K562 (cell line): ENCODE results near the gene FAM72C.
"Not testable (repeated sequence)": the region's sequence is repeated elsewhere in the genome, so short reads cannot be mapped to it uniquely, and the experiment has no call there.

Experiments
- MYNN ChIP-seq, 2 experiments: sonication (generic); formaldehyde crosslinking in 1 of 2; IDR thresholded peaks; 2 replicates each; pipeline versions ENCODE4 v1.5.0 to v1.6.1; 2016 to 2020; ENCODE audit warnings: antibody characterized with exemption in 1 of 2, missing genetic modification reagents in 1 of 2
- NRF1 ChIP-seq, 2 experiments: fragments of 450-650 bp; IDR thresholded peaks in 1 of 2; conservative IDR thresholded peaks in 1 of 2; 2 replicates each; pipeline ENCODE4 v1.6.1; 2014; ENCODE audit warnings: mild to moderate bottlenecking in 2 of 2
- POLR2AphosphoS5 ChIP-seq: IDR thresholded peaks from 2 replicates; pipeline ENCODE4 v1.6.1; 2011; ENCODE audit warnings: mild to moderate bottlenecking, low read depth, low read length, moderate library complexity; ENCODE audit not compliant: control insufficient read depth, insufficient read depth
- ZNF77 ChIP-seq: fragments of 250-450 bp; sonication (Bioruptor Pico); IDR thresholded peaks from 2 replicates; pipeline ENCODE4 v1.5.0; 2020

GRCh38 chr1:143988602-143989426 is 17.0 kb upstream of the FAM72C start:
- not testable (repeated sequence) for TF ChIP-seq ZNF77 (CRISPR knock-in tag); NRF1 (conservative IDR thresholded peaks at IDR 0.05 in 1 of 2, IDR thresholded peaks at IDR 0.05 in 1 of 2); POLR2AphosphoS5; MYNN (IDR thresholded peaks at IDR 0.05); MYNN (CRISPR knock-in tag; IDR thresholded peaks at IDR 0.05)
